SK-N-MC (cell line): ENCODE results near the gene PLEKHS1.
A peak's percentile ranks its signal among the peaks of the same experiment; 100 is the strongest.
"Not testable (repeated sequence)": the region's sequence is repeated elsewhere in the genome, so short reads cannot be mapped to it uniquely, and the experiment has no call there.

ENCODE experiments used
- DNase-seq: peaks from one replicate; pipeline ENCODE4 v3.0.0-alpha.2; 2011; ENCODE audit warnings: low read depth, low spot score
- H3K27ac ChIP-seq: fragments of 200-600 bp; sonication (generic); 2 replicates; pipeline ENCODE4 v1.5.1; 2016; ENCODE audit warnings: mixed run types
- H3K36me3 ChIP-seq: fragments of 200-600 bp; sonication (generic); 2 replicates; pipeline ENCODE4 v1.6.1; 2017; ENCODE audit warnings: antibody characterized with exemption, low read length, mixed read lengths; ENCODE audit not compliant: insufficient read depth
- H3K4me3 ChIP-seq: fragments of 200-600 bp; sonication (generic); 2 replicates; pipeline ENCODE4 v1.5.1; 2016
- H3K9ac ChIP-seq: fragments of 200-600 bp; sonication (generic); 2 replicates; pipeline ENCODE4 v1.8.0; 2017; ENCODE audit warnings: mixed run types, mixed read lengths; ENCODE audit not compliant: insufficient read length
- H3K9me3 ChIP-seq: fragments of 200-600 bp; sonication (generic); 2 replicates; pipeline ENCODE4 v1.6.1; 2017; ENCODE audit warnings: low read depth, mild to moderate bottlenecking, antibody characterized with exemption, low read length, moderate library complexity, mixed read lengths
- EZH2 ChIP-seq: fragments of 200-600 bp; sonication (generic); IDR thresholded peaks from one replicate; pipeline ENCODE4 v1.6.1; 2017; ENCODE audit warnings: antibody characterized with exemption
- FOXP2 ChIP-seq: optimal IDR thresholded peaks from 2 replicates; pipeline ENCODE3; 2011; ENCODE audit warnings: mild to moderate bottlenecking, moderate library complexity; ENCODE audit not compliant: insufficient read depth; ENCODE audit errors: extremely low read length, control extremely low read depth
- POLR2AphosphoS5 ChIP-seq: IDR thresholded peaks from 2 replicates; pipeline ENCODE4 v1.6.1; 2012; ENCODE audit warnings: mild to moderate bottlenecking, low read depth, low read length, borderline replicate concordance

The PLEKHS1 gene

GRCh38 chr10:113770346-113770745, 18.9 kb downstream of the PLEKHS1 start:
- no peak overlapping the region for H3K9ac ChIP-seq
- H3K9me3 ChIP-seq, result no peaks in the 10 kb centered on the region
- no peaks in the 10 kb centered on the region for H3K36me3 ChIP-seq
- no peak for DNase-seq
- H3K4me3 ChIP-seq, result no peak overlapping the region
- H3K27ac ChIP-seq, result no peak overlapping the region
- TF ChIP-seq FOXP2 (no peak), EZH2 (no peak), POLR2AphosphoS5 (no peak)

GRCh38 chr10:113771131-113771530, 19.6 kb downstream of the PLEKHS1 start:
- H3K9ac ChIP-seq, H3K36me3 ChIP-seq, DNase-seq, H3K4me3 ChIP-seq, H3K9me3 ChIP-seq, H3K27ac ChIP-seq: not testable (repeated sequence)

GRCh38 chr10:113775686-113776294, 24.3 kb downstream of the PLEKHS1 start:
- Histone ChIP-seq H3K36me3 (no peaks in the 10 kb centered on the region), H3K4me3 (no peak overlapping the region), H3K27ac (no peak overlapping the region), H3K9ac (no peak overlapping the region), H3K9me3 (no peaks in the 10 kb centered on the region)
- no peak for DNase-seq
- TF ChIP-seq EZH2 (no peak), POLR2AphosphoS5 (no peak), FOXP2 (no peak)

- no peak for TF ChIP-seq POLR2AphosphoS5
- no peak for TF ChIP-seq EZH2
- no peak for TF ChIP-seq FOXP2
- no peak for DNase-seq
- Histone ChIP-seq H3K9ac (no peak overlapping the region), H3K27ac (no peak overlapping the region), H3K4me3 (no peak overlapping the region), H3K9me3 (no peaks in the 10 kb centered on the region), H3K36me3 (no peaks in the 10 kb centered on the region)
Observed at GRCh38 chr10:113776553-113776952, 25.1 kb downstream of the PLEKHS1 start.

- no peak for TF ChIP-seq EZH2
- no peak for TF ChIP-seq POLR2AphosphoS5
- TF ChIP-seq FOXP2, result no peak
- no peaks in the 10 kb centered on the region for H3K9me3 ChIP-seq
- no peaks in the 10 kb centered on the region for H3K36me3 ChIP-seq
- no peak overlapping the region for H3K4me3 ChIP-seq
- no peak overlapping the region for H3K27ac ChIP-seq
- no peak overlapping the region for H3K9ac ChIP-seq
- DNase-seq, result no peak
Observed at GRCh38 chr10:113780681-113781250, 29.3 kb downstream of the PLEKHS1 start.

GRCh38 chr10:113782367-113782766, 30.9 kb downstream of the PLEKHS1 start:
- no peak for DNase-seq
- Histone ChIP-seq H3K36me3 (no peaks in the 10 kb centered on the region), H3K4me3 (no peak overlapping the region), H3K9me3 (no peaks in the 10 kb centered on the region), H3K27ac (no peak overlapping the region), H3K9ac (no peak overlapping the region)
- TF ChIP-seq FOXP2, result no peak
- TF ChIP-seq EZH2, result no peak
- TF ChIP-seq POLR2AphosphoS5, result no peak

- Histone ChIP-seq H3K9me3 (no peaks in the 10 kb centered on the region), H3K9ac (no peak overlapping the region), H3K4me3 (no peak overlapping the region), H3K36me3 (no peaks in the 10 kb centered on the region), H3K27ac (no peak overlapping the region)
- DNase-seq, result no peak
- TF ChIP-seq EZH2 (no peak), POLR2AphosphoS5 (no peak), FOXP2 (no peak)
Observed at GRCh38 chr10:113782986-113783704, 31.7 kb downstream of the PLEKHS1 start.

- H3K9me3 ChIP-seq, result no peaks in the 10 kb centered on the region
- H3K4me3 ChIP-seq, result no peak overlapping the region
- H3K36me3 ChIP-seq, result no peaks in the 10 kb centered on the region
- no peak for DNase-seq
- peak overlapping the region; percentile 42; the same call in 1 of the 2 replicates for H3K27ac ChIP-seq
- H3K9ac ChIP-seq, result no peak overlapping the region
- no peak for TF ChIP-seq POLR2AphosphoS5
- no peak for TF ChIP-seq FOXP2
- no peak for TF ChIP-seq EZH2
Observed at GRCh38 chr10:113788604-113789083, 37.2 kb downstream of the PLEKHS1 start.
